T-cell (primary cell): ENCODE data around the gene ANKRD22. TPM values are rescaled to one million over a fixed set of nuclear protein-coding genes. Genes with fewer than 3 reads are reported as not detected.

ENCODE experiments used
- ATAC-seq, 4 experiments: fragments of 200-7000 bp in 3 of 4; fragments of 150-1000 bp in 1 of 4; cut with Tn5 transposase; replicated peaks in 1 of 4; 1 replicate in 3 of 4; 2 replicates in 1 of 4; pipeline ENCODE4 v1.10.0; 2021; ENCODE audit warnings: moderate library complexity in 3 of 4, mild to moderate bottlenecking in 2 of 4, moderate number of reproducible peaks in 1 of 4
- CTCF ChIA-PET, 2 donors: fragments of 300-600 bp; sonication (Branson Sonifier 250); formaldehyde crosslinking; loops; one replicate each; lab custom pipeline; 2022; ENCODE audit warnings: antibody characterized with exemption in 2 of 2; lab: Charles Lee
- POLR2A ChIA-PET, 2 donors: fragments of 300-600 bp; sonication (Branson Sonifier 250); formaldehyde crosslinking; loops; one replicate each; lab custom pipeline; 2022; ENCODE audit warnings: antibody characterized with exemption in 2 of 2; lab: Charles Lee
- DNase-seq, 35 experiments: peaks; one replicate each; pipeline versions ENCODE4 v3.0.0 to v3.0.0-alpha.2; 2013 to 2023
- H3K27ac ChIP-seq: one replicate; pipeline ENCODE4 v1.5.1; 2013; ENCODE audit warnings: low read length
- H3K27me3 ChIP-seq, 2 experiments: replicated peaks in 1 of 2; 1 replicate in 1 of 2; 2 replicates in 1 of 2; pipeline versions ENCODE4 v1.6.1 to v1.7.0; 2013; ENCODE audit warnings: low read length in 1 of 2, mixed read lengths in 1 of 2; ENCODE audit not compliant: control insufficient read depth in 2 of 2, insufficient read depth in 2 of 2; ENCODE audit errors: extremely low read depth in 1 of 2
- H3K36me3 ChIP-seq, 2 donors: 1 replicate in 1 of 2; 2 replicates in 1 of 2; pipeline versions ENCODE4 v1.6.1 to v1.7.0; 2013; ENCODE audit warnings: low read length in 1 of 2; ENCODE audit not compliant: control insufficient read depth in 2 of 2, insufficient read depth in 1 of 2; ENCODE audit errors: extremely low read depth in 1 of 2
- H3K4me1 ChIP-seq, 2 experiments: 1 replicate in 1 of 2; 2 replicates in 1 of 2; pipeline versions ENCODE4 v1.6.1 to v1.7.0; 2013; ENCODE audit warnings: low read length in 2 of 2, mixed read lengths in 1 of 2; ENCODE audit not compliant: insufficient read depth in 2 of 2, control insufficient read depth in 1 of 2; ENCODE audit errors: extremely low read depth in 1 of 2
- H3K4me3 ChIP-seq, 2 donors: 1 replicate in 1 of 2; 2 replicates in 1 of 2; pipeline versions ENCODE4 v1.5.1 to v1.7.0; 2013; ENCODE audit warnings: mild to moderate bottlenecking in 2 of 2, low read length in 1 of 2, moderate library complexity in 1 of 2; ENCODE audit not compliant: control insufficient read depth in 1 of 2; ENCODE audit errors: extremely low read depth in 1 of 2
- H3K9me3 ChIP-seq: 2 replicates; pipeline ENCODE4 v1.7.0; 2013
- H3K27ac Mint-ChIP-seq, 2 donors: one replicate each; pipeline ENCODE4 v1.8.0; 2020 to 2021; ENCODE audit warnings: mild to moderate bottlenecking in 2 of 2, mixed read lengths in 2 of 2
- H3K27me3 Mint-ChIP-seq, 2 donors: one replicate each; pipeline ENCODE4 v1.8.0; 2021 to 2022; ENCODE audit warnings: mixed read lengths in 2 of 2
- H3K36me3 Mint-ChIP-seq: one replicate; pipeline ENCODE4 v1.8.0; 2021; ENCODE audit warnings: mixed read lengths
- H3K4me1 Mint-ChIP-seq, 3 donors: one replicate each; pipeline ENCODE4 v1.8.0; 2020 to 2022; ENCODE audit warnings: mixed read lengths in 3 of 3, mild to moderate bottlenecking in 1 of 3
- H3K4me3 Mint-ChIP-seq, 3 donors: one replicate each; pipeline ENCODE4 v1.8.0; 2020 to 2022; ENCODE audit warnings: mild to moderate bottlenecking in 3 of 3, mixed read lengths in 3 of 3, moderate library complexity in 3 of 3
- H3K9me3 Mint-ChIP-seq, 3 donors: one replicate each; pipeline ENCODE4 v1.8.0; 2020 to 2022; ENCODE audit warnings: mixed read lengths in 3 of 3
- WGBS: methylation state at CpG from one replicate; pipeline ENCODE4 v1.1.5; 2013; ENCODE audit warnings: missing lambda C conversion rate; ENCODE audit not compliant: insufficient coverage; 5-methylcytosine and 5-hydroxymethylcytosine counted together
- total RNA-seq, 35 experiments: library from RNA in 6 of 35; stranded (reverse) in 6 of 35; fragments of 120-200 nt in 1 of 35; gene quantifications; one replicate each; pipeline versions ENCODE4 v1.2.1 to v1.2.4 and lab custom pipeline; 2013 to 2026

Gene ANKRD22
- total RNA-seq, 5 donors from 2014 or later (not counting 1 experiment from before 2014, with no cell fraction given): not detected

DNA sequence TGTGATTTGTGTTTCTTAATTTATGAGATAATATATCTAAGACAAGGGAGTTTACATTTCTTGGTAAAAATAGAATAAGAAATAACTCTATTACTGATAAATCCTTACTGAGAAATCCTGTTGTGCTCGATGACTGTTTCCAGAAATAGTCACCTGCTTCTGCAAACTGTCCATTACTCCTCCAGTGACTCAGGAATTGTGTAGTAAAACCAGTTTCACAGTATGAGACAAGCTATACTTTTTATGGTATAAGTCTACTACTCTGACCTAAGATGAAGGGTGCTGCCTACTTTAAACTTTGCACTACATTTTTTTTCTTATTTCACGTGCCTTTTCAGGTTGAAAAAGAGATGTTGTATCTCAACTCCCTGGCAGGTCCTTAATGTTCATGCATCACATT lies 6.8 kb upstream of the ANKRD22 start:
- ChIA-PET POLR2A (no interaction called here), CTCF (interaction anchor here in 1 of 2 donors (0.6 kb wide), 1 partner anchor 53 kb away, joined by 3 read pairs; no protein-coding TSS in a partner anchor)
- no CpG with 5 or more reads among the region's 2 CpGs for WGBS
- H3K4me3 Mint-ChIP-seq: no peak overlapping the region
- H3K4me1 Mint-ChIP-seq: no peaks in the 10 kb centered on the region
- H3K27me3 ChIP-seq: no peaks in the 10 kb centered on the region
- DNase-seq: no peak
- no peak overlapping the region for H3K4me3 ChIP-seq
- H3K27ac ChIP-seq: no peak overlapping the region
- no peak for ATAC-seq
- H3K27ac Mint-ChIP-seq: no peak overlapping the region
- H3K9me3 ChIP-seq: no peaks in the 10 kb centered on the region
- no peaks in the 10 kb centered on the region for H3K36me3 ChIP-seq
- no peaks in the 10 kb centered on the region for H3K4me1 ChIP-seq
- no peaks in the 10 kb centered on the region for H3K9me3 Mint-ChIP-seq
- peaks cover 0 to 6% of the 10 kb centered on the region in 2 donors for H3K27me3 Mint-ChIP-seq
- no peaks in the 10 kb centered on the region for H3K36me3 Mint-ChIP-seq

- CTCF ChIA-PET: interaction anchor here in 1 of 2 donors (0.8 kb wide), 1 partner anchor 17 kb away, joined by 3 read pairs; no protein-coding TSS in a partner anchor
- peaks cover 0 to 4% of the 10 kb centered on the region in 2 donors for H3K27me3 Mint-ChIP-seq
Observed at GRCh38 chr10:88857831-88858230, 6.2 kb upstream of the ANKRD22 start.

DNA sequence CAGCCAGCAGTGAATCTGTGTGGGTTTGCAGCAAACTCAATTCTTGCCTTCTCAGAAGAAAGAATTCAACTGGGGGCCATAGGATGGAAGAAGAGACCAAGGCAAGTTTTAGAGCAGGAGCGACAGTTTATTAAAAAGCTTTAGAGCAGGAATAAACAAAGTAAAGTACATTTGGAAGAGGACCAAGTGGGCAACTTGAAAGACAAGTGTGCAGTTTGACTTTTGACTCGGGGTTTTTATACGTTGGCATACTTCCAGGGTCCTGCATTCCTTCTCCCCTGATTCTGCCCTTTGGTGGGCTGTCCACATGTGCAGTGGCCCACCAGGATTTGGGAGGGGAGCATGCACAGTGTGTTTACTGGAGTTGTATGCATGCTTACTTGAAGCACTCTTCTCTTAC lies 3.0 kb upstream of the ANKRD22 start:
- no peaks in the 10 kb centered on the region for H3K9me3 Mint-ChIP-seq
- peaks cover 0 to 2% of the 10 kb centered on the region in 2 donors for H3K27me3 Mint-ChIP-seq
- H3K4me3 Mint-ChIP-seq: no peak overlapping the region
- no peaks in the 10 kb centered on the region for H3K9me3 ChIP-seq
- no peaks in the 10 kb centered on the region for H3K4me1 ChIP-seq
- ChIA-PET POLR2A (interaction anchor here in 1 of 2 donors (0.6 kb wide), 2 partner anchors 11 to 20 kb away, joined by 3 read pairs; no protein-coding TSS in a partner anchor), CTCF (interaction anchor here in 1 of 2 donors (2.7 kb wide), 1 partner anchor 18 kb away, joined by 10 read pairs; no protein-coding TSS in a partner anchor)
- 100% methylated on average over 1 of the region's 3 CpGs for WGBS
- DNase-seq (no peak), ATAC-seq (no peak)
- no peaks in the 10 kb centered on the region for H3K27me3 ChIP-seq
- no peak overlapping the region for H3K27ac Mint-ChIP-seq
- no peaks in the 10 kb centered on the region for H3K4me1 Mint-ChIP-seq
- H3K27ac ChIP-seq: no peak overlapping the region
- no peaks in the 10 kb centered on the region for H3K36me3 ChIP-seq
- H3K36me3 Mint-ChIP-seq: no peaks in the 10 kb centered on the region
- no peak overlapping the region for H3K4me3 ChIP-seq

More at GRCh38 chr10:88857831-88858230, 6.2 kb upstream of the ANKRD22 start:
- no peaks in the 10 kb centered on the region for H3K9me3 ChIP-seq
- DNase-seq (no peak), ATAC-seq (no peak)
- POLR2A ChIA-PET: interaction anchor here in 1 of 2 donors (0.6 kb wide), 1 partner anchor 175 kb away, joined by 4 read pairs; no protein-coding TSS in a partner anchor
- no peaks in the 10 kb centered on the region for H3K4me1 ChIP-seq
- H3K27ac Mint-ChIP-seq: no peak overlapping the region
- H3K36me3 ChIP-seq: no peaks in the 10 kb centered on the region
- no peaks in the 10 kb centered on the region for H3K36me3 Mint-ChIP-seq
- H3K27ac ChIP-seq: no peak overlapping the region
- H3K4me1 Mint-ChIP-seq: no peaks in the 10 kb centered on the region
- no peaks in the 10 kb centered on the region for H3K9me3 Mint-ChIP-seq
- no peak overlapping the region for H3K4me3 ChIP-seq
- no peaks in the 10 kb centered on the region for H3K27me3 ChIP-seq
- no peak overlapping the region for H3K4me3 Mint-ChIP-seq

DNA sequence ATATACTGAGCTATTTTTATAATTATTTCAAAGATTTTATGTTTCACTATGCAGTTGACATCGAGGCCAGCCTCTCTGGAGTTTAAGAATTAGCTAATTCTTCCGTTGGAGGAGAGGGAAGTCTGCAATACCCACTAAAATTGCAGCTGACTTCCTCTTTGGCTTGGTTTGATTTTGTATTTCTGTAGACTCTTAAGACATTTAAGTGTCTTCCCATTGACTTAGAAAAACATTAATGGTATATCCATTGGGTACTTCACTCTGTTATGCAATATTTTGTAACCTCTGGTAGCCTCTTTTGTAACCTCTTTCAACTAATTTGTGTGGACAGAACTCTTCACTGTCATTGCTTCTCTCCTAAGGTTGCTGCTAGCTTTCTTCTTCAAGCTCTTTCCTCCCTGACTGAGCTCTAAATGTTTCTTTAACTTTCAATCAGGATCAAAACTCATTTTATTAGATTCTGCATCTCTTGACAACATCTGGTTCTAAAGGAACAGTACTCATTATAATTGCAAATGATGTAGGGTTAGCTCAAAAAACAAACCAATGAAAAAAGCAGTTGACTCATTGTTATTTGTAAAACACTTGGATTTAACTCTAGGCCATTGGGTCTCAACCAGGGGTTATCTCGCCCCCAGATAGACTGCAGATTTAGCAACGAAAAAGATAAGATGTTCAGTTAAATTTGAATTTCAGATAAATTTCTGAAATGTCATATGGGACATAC lies 1.7 kb upstream of the ANKRD22 start:
- Histone ChIP-seq H3K27ac (no peak overlapping the region), H3K9me3 (no peaks in the 10 kb centered on the region), H3K36me3 (no peaks in the 10 kb centered on the region), H3K4me3 (no peak overlapping the region), H3K4me1 (peaks cover 0 to 3% of the 10 kb centered on the region in 2 experiments), H3K27me3 (no peaks in the 10 kb centered on the region)
- 40% methylated on average over 2 of the region's 4 CpGs for WGBS
- Mint-ChIP-seq H3K9me3 (no peaks in the 10 kb centered on the region), H3K4me1 (peaks cover 7 to 8% (median 7%) of the 10 kb centered on the region in 3 donors), H3K36me3 (no peaks in the 10 kb centered on the region), H3K27me3 (no peaks in the 10 kb centered on the region), H3K4me3 (no peak overlapping the region), H3K27ac (no peak overlapping the region)
- ATAC-seq (no peak), DNase-seq (no peak)
- CTCF ChIA-PET: interaction anchor here (0.5 to 2.7 kb wide), 5 partner anchors 16 to 160 kb away, joined by 3 to 10 read pairs (median 3); no protein-coding TSS in a partner anchor
- POLR2A ChIA-PET: no interaction called here

DNA sequence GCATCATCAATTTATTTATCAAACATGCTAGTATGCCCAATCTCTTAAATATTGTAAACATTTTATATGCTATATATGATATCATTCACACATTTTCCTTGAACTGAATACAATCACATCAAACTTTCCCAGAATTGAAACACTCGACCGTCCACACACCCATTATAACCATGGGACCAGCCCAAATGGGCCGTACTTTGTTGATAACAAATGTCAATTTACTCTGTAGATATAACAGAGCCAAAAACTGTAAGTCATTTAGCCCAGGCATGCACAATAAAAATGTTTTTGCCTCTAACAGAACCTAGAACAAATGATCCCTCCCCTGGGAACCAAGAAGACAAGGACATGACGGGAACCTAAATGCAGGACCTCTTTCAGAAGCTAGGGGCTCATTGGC lies 683 bp upstream of the ANKRD22 start:
- DNase-seq: no peak
- H3K4me1 Mint-ChIP-seq: peaks cover 7 to 10% (median 8%) of the 10 kb centered on the region in 3 donors
- H3K9me3 Mint-ChIP-seq: no peaks in the 10 kb centered on the region
- POLR2A ChIA-PET: interaction anchor here in 1 of 2 donors (0.7 kb wide), 1 partner anchor 175 kb away, joined by 3 read pairs; no protein-coding TSS in a partner anchor
- H3K27ac Mint-ChIP-seq: no peak overlapping the region
- no peaks in the 10 kb centered on the region for H3K27me3 Mint-ChIP-seq
- 91% methylated on average over 4 of the region's 4 CpGs for WGBS
- no peaks in the 10 kb centered on the region for H3K36me3 Mint-ChIP-seq
- CTCF ChIA-PET: interaction anchor here (1.0 to 2.7 kb wide), 3 partner anchors 16 to 159 kb away, joined by 3 to 10 read pairs (median 3); no protein-coding TSS in a partner anchor
- Histone ChIP-seq H3K36me3 (no peaks in the 10 kb centered on the region), H3K9me3 (no peaks in the 10 kb centered on the region), H3K27ac (no peak overlapping the region), H3K27me3 (no peaks in the 10 kb centered on the region), H3K4me3 (no peak overlapping the region), H3K4me1 (peaks cover 0 to 3% of the 10 kb centered on the region in 2 experiments)
- no peak for ATAC-seq
- H3K4me3 Mint-ChIP-seq: no peak overlapping the region

- Histone ChIP-seq H3K36me3 (no peaks in the 10 kb centered on the region), H3K27me3 (no peaks in the 10 kb centered on the region), H3K4me3 (no peak overlapping the region), H3K4me1 (peaks cover 0 to 3% of the 10 kb centered on the region in 2 experiments), H3K27ac (no peak overlapping the region), H3K9me3 (no peaks in the 10 kb centered on the region)
- Mint-ChIP-seq H3K36me3 (no peaks in the 10 kb centered on the region), H3K27me3 (no peaks in the 10 kb centered on the region), H3K9me3 (no peaks in the 10 kb centered on the region), H3K27ac (no peak overlapping the region), H3K4me1 (peaks cover 7 to 10% (median 8%) of the 10 kb centered on the region in 3 donors), H3K4me3 (no peak overlapping the region)
- CTCF ChIA-PET: no interaction called here
- ATAC-seq: no peak
- DNase-seq: no peak
- POLR2A ChIA-PET: no interaction called here
- WGBS: no CpG with 5 or more reads among the region's 1 CpG
Observed at GRCh38 chr10:88850712-88851111, 932 bp downstream of the ANKRD22 start.
